Measurements from ENCODE around the gene SSPN. TPM values are rescaled to one million over a fixed set of nuclear protein-coding genes. Genes with fewer than 3 reads are reported as not detected.

Gene SSPN
- total and polyA plus RNA-seq, 9 of the 15 experiments (the other 6 are each of a cell fraction or from before 2014, with no cell fraction given) = 0.40 TPM; not detected in 8

DNA sequence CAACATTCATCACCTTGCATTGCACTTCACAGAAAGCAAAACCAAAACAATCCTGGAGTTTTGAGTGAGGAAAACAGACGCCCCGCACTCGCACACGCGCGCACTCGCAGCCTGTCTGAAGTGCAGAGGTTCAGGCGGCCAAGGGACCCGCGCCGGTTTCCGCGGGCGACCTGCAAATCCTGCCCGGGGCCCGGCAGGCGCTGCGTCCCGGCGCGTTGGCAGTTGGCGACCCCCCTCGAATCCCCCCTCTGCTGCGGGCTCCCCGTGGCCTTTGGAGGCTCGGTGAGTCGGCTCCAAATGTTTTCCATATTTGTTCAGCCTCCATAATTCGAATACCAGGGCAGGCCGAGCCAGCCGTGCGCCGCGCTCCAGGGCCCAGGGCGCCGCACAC is at the start of gene SSPN (continued):
- TF ChIP-seq CCNT2 (IDR thresholded peaks at IDR 0.05; ENCODE audit: borderline replicate concordance, extremely low read depth, insufficient read length, low read depth, low read length) = no peak
- TF ChIP-seq CHCHD3 (CRISPR knock-in tag; IDR thresholded peaks at IDR 0.05) = no peak
- no peak for TF ChIP-seq PHB (CRISPR knock-in tag; IDR thresholded peaks at IDR 0.05)
- no peak for TF ChIP-seq NCOA2 (IDR thresholded peaks at IDR 0.05; ENCODE audit: partially characterized antibody in 2 of 2)
- TF ChIP-seq NR2C2 (CRISPR knock-in tag; IDR thresholded peaks at IDR 0.05) = no peak
- TF ChIP-seq NR2C2 (tag; IDR thresholded peaks at IDR 0.05) = no peak
- no peak for TF ChIP-seq ZEB2 (IDR thresholded peaks at IDR 0.05)
- no peak for TF ChIP-seq MTF1 (CRISPR knock-in tag; IDR thresholded peaks at IDR 0.05; ENCODE audit: borderline replicate concordance)
- no peak for TF ChIP-seq HDAC1 (IDR thresholded peaks at IDR 0.05)
- TF ChIP-seq ZFP36 (IDR thresholded peaks at IDR 0.05; ENCODE audit: low read depth, low read length, partially characterized antibody) = no peak
- TF ChIP-seq GTF2E2 (tag; IDR thresholded peaks at IDR 0.05) = no peak
- TF ChIP-seq ZNF717 (CRISPR knock-in tag; IDR thresholded peaks at IDR 0.05) = no peak

DNA sequence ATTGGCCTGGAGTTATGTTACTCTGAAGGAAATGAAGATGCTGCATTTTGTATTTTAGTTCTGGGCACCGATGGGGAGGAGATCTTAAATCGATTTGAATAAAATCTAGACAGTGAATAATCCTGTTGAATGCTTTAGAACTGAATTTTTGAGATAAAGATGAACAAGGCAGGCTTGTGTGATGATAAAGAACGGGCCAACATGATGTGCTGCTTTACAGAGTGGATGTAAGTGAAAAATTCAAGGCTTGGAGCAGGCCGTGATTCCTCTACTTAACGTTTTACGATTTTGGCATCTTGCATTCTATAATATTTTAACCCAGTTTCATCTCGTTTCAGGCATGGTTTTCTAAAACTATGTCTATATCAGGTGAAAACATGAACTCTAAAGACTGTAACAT is 47.1 kb upstream of the SSPN start:
- Histone ChIP-seq H3K9me1 (ENCODE audit: control insufficient read depth, insufficient read depth, low read length) (no peaks in the 10 kb centered on the region), H3K27me3 (ENCODE audit: control insufficient read depth in 2 of 2, insufficient read depth in 2 of 2, low read length in 2 of 2) (peaks cover 4 to 11% of the 10 kb centered on the region in 2 experiments), H3K4me2 (ENCODE audit: insufficient read depth, low read length) (no peak overlapping the region), H4K20me1 (replicated peaks; ENCODE audit: control insufficient read depth, insufficient read depth, low read length) (no peaks in the 10 kb centered on the region), H2AFZ (ENCODE audit: low read depth, low read length) (no peak overlapping the region), H3K79me2 (ENCODE audit: control insufficient read depth, insufficient read depth, low read length) (no peaks in the 10 kb centered on the region), H3K9ac (ENCODE audit: insufficient read depth in 1 of 2, low read depth in 2 of 2, low read length in 2 of 2) (no peak overlapping the region), H3K27ac (ENCODE audit: extremely low read depth, low read depth, low read length) (no peak overlapping the region), H3K36me3 (ENCODE audit: control insufficient read depth, insufficient read depth, low read length) (no peaks in the 10 kb centered on the region), H3K9me3 (replicated peaks; ENCODE audit: control insufficient read depth, insufficient read depth, low read depth, low read length) (no peaks in the 10 kb centered on the region), H3K4me3 (no peak overlapping the region), H3K4me1 (replicated peaks in 1 of 2; ENCODE audit: control insufficient read depth in 2 of 2, insufficient read depth in 2 of 2, low read length in 2 of 2) (no peaks in the 10 kb centered on the region)
- WGBS (ENCODE audit: insufficient coverage, low coverage, missing lambda C conversion rate) = under 1% methylated on average over 7 of the region's 7 CpGs
- POLR2A ChIA-PET = no interaction called here
- TF ChIP-seq KHSRP (IDR thresholded peaks at IDR 0.05) (no peak), ZNF239 (CRISPR knock-in tag; IDR thresholded peaks at IDR 0.05) (no peak), NCOR1 (IDR thresholded peaks at IDR 0.05) (no peak), NBN (IDR thresholded peaks at IDR 0.05; ENCODE audit: low read depth) (no peak), SAP30 (IDR thresholded peaks at IDR 0.05; ENCODE audit: borderline replicate concordance, insufficient read depth, low read depth, low read length, poor library complexity, severe bottlenecking) (no peak), PRMT5 (CRISPR knock-in tag; IDR thresholded peaks at IDR 0.05) (no peak), TSC22D4 (tag; IDR thresholded peaks at IDR 0.05) (no peak)
- TF ChIP-seq, protein P1, sequence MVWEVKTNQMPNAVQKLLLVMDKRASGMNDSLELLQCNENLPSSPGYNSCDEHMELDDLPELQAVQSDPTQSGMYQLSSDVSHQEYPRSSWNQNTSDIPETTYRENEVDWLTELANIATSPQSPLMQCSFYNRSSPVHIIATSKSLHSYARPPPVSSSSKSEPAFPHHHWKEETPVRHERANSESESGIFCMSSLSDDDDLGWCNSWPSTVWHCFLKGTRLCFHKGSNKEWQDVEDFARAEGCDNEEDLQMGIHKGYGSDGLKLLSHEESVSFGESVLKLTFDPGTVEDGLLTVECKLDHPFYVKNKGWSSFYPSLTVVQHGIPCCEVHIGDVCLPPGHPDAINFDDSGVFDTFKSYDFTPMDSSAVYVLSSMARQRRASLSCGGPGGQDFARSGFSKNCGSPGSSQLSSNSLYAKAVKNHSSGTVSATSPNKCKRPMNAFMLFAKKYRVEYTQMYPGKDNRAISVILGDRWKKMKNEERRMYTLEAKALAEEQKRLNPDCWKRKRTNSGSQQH (CRISPR knock-in tag; IDR thresholded peaks at IDR 0.05) = no peak
- TF ChIP-seq, protein P2, sequence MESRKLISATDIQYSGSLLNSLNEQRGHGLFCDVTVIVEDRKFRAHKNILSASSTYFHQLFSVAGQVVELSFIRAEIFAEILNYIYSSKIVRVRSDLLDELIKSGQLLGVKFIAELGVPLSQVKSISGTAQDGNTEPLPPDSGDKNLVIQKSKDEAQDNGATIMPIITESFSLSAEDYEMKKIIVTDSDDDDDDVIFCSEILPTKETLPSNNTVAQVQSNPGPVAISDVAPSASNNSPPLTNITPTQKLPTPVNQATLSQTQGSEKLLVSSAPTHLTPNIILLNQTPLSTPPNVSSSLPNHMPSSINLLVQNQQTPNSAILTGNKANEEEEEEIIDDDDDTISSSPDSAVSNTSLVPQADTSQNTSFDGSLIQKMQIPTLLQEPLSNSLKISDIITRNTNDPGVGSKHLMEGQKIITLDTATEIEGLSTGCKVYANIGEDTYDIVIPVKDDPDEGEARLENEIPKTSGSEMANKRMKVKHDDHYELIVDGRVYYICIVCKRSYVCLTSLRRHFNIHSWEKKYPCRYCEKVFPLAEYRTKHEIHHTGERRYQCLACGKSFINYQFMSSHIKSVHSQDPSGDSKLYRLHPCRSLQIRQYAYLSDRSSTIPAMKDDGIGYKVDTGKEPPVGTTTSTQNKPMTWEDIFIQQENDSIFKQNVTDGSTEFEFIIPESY (CRISPR knock-in tag; IDR thresholded peaks at IDR 0.05) = no peak
- DNase-seq (ENCODE audit: extremely low read depth in 1 of 4, low spot score in 3 of 4) (no peak), ATAC-seq (no peak), FAIRE-seq (no peak)
- no TSS peak for BruUV-seq (replicated peaks)
- in situ Hi-C loops (cut with MboI) = no loop called here
- CTCF ChIA-PET (ENCODE audit: low intra/inter-chr PET ratio) = no interaction called here
- intact Hi-C loops (cut with micrococcal nuclease) = no loop called here

Measured in K562 (cell line).